BJ (cell line): Measurements from ENCODE around the gene ASTN1. TPM values are rescaled to one million over a fixed set of nuclear protein-coding genes. Genes with fewer than 3 reads are reported as not detected.
A peak's percentile ranks its signal among the peaks of the same experiment; 100 is the strongest.

Experiments used
- CTCF ChIA-PET: fragments of 350-600 bp; formaldehyde crosslinking; extraction: SDS; loops from one replicate; lab custom pipeline; 2021; ENCODE audit warnings: antibody characterized with exemption, inconsistent platforms; lab: Yijun Ruan, JAX
- POLR2A ChIA-PET: fragments of 300-600 bp; sonication (Branson Sonifier 250); formaldehyde crosslinking; extraction: SDS; loops from one replicate; lab custom pipeline; 2021; ENCODE audit warnings: antibody characterized with exemption; lab: Charles Lee
- DNase-seq: peaks from one replicate; pipeline ENCODE4 v3.0.0-alpha.2; 2011; ENCODE audit warnings: low read depth
- H3K27me3 ChIP-seq: 2 replicates; pipeline ENCODE4 v1.6.0; 2011; ENCODE audit warnings: low read length; ENCODE audit not compliant: control insufficient read depth, insufficient read depth
- H3K36me3 ChIP-seq: 2 replicates; pipeline ENCODE4 v1.5.1; 2011; ENCODE audit warnings: low read length; ENCODE audit not compliant: control insufficient read depth, insufficient read depth
- H3K4me3 ChIP-seq: 2 replicates; pipeline ENCODE4 v1.5.1; 2011; ENCODE audit warnings: low read depth, mild to moderate bottlenecking, control low read depth, low read length
- polyA minus RNA-seq: library from RNA; depleted of rRNA, polyadenylated mRNA; stranded (reverse); fragments of >200 nt; gene quantifications from 2 replicates; pipeline ENCODE4 v1.2.3, GENCODE V29; 2011; rRNA and poly(A)+ RNA removed
- polyA plus RNA-seq: library from polyadenylated mRNA; depleted of rRNA; stranded (reverse); fragments of >200 nt; gene quantifications from 2 replicates; pipeline ENCODE4 v1.2.3, GENCODE V29; 2011; rRNA removed
- TF ChIP-seq, protein P1 (sequence below): IDR thresholded peaks from 2 replicates; pipeline ENCODE4 v1.5.1; 2011; ENCODE audit warnings: low read depth, mild to moderate bottlenecking, control low read depth, inconsistent platforms, low read length, moderate library complexity; ENCODE audit not compliant: insufficient read depth

ASTN1 gene
- polyA plus RNA-seq (0.02 and 0.09 TPM in 2 replicates), polyA minus RNA-seq (0.05 and 0.09 TPM in 2 replicates)

DNA sequence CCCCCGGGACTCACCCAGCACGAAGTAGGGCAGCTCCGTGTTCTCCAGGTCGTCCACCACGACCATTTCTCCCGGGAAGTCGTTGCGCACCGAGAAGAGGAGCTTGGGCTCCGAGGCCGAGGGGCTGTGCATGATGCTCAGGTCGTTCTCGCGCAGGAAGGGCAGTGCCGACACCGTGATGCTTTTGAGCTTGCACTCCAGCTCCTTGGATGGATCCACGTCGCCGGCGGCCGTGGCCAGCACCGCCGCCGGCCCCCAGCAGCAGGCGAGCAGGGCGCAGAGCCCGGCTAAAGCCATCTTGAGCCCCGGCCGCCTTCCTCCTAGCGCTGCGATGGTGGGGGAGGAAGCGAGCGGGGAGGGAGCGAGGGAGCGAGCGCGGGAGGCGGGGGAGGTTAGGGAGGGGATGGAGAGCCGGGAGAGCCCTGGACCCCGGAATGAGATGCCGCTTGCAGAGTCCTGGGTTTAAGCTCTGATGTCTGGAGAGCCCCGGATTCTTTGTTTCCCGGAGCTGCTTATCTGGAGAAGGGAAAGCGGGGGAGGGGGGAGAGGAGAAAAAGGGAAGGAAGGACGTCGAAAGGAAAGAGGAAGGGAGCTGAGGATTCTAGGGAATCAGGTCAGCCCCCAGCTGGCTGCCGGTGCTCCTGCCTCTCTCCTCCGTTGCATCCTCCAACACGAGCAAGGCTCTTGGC is at the start of gene ASTN1:
TSS of gene ASTN1 (minus strand) at position 333 of the 689 bp plus-strand sequence. CDS start at position 297, 36 bp downstream.
- peak within 1 kb of the TSS; percentile 31 for H3K4me3 ChIP-seq
- no peaks in the 10 kb centered on the region for H3K36me3 ChIP-seq
- ChIA-PET CTCF (interaction anchor here (0.8 to 1.1 kb wide), 2 partner anchors 14 to 17 kb away, joined by 3 to 4 read pairs; no protein-coding TSS in a partner anchor), POLR2A (no interaction called here)
- peaks cover 17% of the 10 kb centered on the region for H3K27me3 ChIP-seq
- DNase-seq, result no peak
- TF ChIP-seq, protein P1, sequence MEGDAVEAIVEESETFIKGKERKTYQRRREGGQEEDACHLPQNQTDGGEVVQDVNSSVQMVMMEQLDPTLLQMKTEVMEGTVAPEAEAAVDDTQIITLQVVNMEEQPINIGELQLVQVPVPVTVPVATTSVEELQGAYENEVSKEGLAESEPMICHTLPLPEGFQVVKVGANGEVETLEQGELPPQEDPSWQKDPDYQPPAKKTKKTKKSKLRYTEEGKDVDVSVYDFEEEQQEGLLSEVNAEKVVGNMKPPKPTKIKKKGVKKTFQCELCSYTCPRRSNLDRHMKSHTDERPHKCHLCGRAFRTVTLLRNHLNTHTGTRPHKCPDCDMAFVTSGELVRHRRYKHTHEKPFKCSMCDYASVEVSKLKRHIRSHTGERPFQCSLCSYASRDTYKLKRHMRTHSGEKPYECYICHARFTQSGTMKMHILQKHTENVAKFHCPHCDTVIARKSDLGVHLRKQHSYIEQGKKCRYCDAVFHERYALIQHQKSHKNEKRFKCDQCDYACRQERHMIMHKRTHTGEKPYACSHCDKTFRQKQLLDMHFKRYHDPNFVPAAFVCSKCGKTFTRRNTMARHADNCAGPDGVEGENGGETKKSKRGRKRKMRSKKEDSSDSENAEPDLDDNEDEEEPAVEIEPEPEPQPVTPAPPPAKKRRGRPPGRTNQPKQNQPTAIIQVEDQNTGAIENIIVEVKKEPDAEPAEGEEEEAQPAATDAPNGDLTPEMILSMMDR, result no peak

DNA sequence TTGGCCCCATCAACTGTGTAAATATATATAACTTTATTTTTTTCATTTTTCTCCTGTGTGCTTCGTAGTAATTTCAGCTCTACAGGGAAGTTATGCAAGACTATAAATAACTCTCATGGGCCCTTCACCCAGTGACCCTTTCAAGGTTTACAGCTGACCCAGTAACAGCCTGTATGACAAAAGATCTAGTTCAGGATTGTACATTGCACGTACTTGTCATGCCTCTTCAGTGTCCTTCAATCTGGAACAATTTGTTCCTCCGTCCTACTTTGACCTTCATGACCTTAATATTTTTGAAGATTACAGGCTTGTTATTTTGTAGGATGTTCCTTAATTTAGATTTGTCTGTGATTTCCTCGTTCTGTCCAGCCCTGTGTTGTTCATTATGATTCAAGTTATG is 46.7 kb upstream of the ASTN1 start:
- ChIA-PET CTCF (no interaction called here), POLR2A (no interaction called here)
- Histone ChIP-seq H3K4me3 (no peak overlapping the region), H3K36me3 (no peaks in the 10 kb centered on the region), H3K27me3 (no peaks in the 10 kb centered on the region)
- TF ChIP-seq, protein P1, result no peak
- no peak for DNase-seq

DNA sequence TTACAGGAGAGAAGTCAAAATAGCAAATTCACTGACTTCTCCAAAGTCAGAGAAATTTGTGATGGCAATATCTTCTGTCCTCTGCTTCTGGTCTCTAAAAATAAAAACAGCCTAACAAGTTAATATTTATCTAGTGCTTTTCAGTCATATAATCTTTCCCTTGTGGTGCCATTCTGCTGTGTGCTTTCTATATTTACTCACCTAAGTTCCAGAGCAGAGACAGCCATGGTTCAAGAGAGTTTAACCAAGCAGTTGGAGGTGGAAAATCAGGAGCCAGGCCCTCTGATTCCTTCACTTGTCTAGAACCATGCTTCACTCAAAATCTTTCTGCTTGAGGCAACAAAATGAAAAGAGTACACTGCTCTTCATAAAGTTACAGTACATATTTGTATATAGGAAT is 45.6 kb upstream of the ASTN1 start:
- POLR2A ChIA-PET, result no interaction called here
- TF ChIP-seq, protein P1, result no peak
- DNase-seq, result no peak
- Histone ChIP-seq H3K4me3 (no peak overlapping the region), H3K36me3 (no peaks in the 10 kb centered on the region), H3K27me3 (no peaks in the 10 kb centered on the region)
- CTCF ChIA-PET, result no interaction called here

DNA sequence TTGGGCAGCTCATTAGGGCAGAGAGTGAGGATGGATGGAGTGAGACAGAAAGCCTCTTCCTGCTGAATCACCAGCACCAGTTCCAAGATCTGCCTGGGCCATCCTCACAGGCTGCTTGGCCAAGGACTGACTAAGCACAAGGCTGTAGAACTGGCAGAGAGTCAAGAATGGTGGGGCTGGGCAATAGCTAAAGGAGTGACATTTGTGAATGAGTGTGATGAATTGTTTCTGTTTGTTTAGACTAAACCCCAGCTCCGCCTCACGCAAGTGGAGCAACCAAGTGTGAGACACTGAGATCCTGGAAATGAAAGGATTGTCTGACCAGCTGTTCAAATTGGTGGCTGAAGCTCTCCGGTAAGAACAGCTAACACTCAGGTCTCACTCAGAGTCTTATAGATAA is 44.8 kb upstream of the ASTN1 start:
- POLR2A ChIA-PET, result no interaction called here
- CTCF ChIA-PET, result no interaction called here
- no peaks in the 10 kb centered on the region for H3K27me3 ChIP-seq
- TF ChIP-seq, protein P1, result no peak
- peak; percentile 100 for DNase-seq
- H3K4me3 ChIP-seq, result no peak overlapping the region
- no peaks in the 10 kb centered on the region for H3K36me3 ChIP-seq

DNA sequence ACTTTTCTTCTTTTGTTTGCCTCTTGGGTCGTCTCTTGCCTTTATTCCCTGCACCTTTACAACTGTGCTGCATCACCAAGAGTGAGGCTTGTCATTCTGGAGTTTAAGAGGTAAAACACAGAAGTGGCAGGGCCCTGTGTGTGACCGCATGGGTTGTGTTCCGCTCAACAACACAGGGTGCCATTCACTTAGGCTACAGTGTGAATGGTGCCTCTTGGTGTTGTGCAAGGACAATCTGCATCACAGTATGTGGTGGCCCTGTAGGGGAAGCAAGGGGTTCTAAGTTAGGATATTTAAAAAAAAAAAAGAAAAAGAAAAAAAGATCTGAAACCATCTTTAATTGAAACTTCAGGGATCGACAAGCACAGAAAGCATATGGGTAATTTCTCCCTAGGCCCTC is 44.4 kb upstream of the ASTN1 start:
- POLR2A ChIA-PET, result no interaction called here

More for the DNA sequence above, 44.4 kb upstream of the ASTN1 start:
- Histone ChIP-seq H3K4me3 (no peak overlapping the region), H3K27me3 (no peaks in the 10 kb centered on the region), H3K36me3 (no peaks in the 10 kb centered on the region)
- TF ChIP-seq, protein P1, result no peak
- DNase-seq, result no peak
- CTCF ChIA-PET, result interaction anchor here (1.6 kb wide), 1 partner anchor 27 kb away, joined by 4 read pairs; no protein-coding TSS in a partner anchor
